Measurements from ENCODE around the gene AJUBA. TPM values are rescaled to one million over a fixed set of nuclear protein-coding genes. Genes with fewer than 3 reads are reported as not detected.

Gene AJUBA
- total RNA-seq, 1 donor from 2014 or later = 56.1 TPM

- Mint-ChIP-seq H3K4me1 (ENCODE audit: unreplicated experiment) (peaks cover 24% of the 10 kb centered on the region), H3K9me3 (no peaks in the 10 kb centered on the region), H3K27ac (no peak overlapping the region), H3K27me3 (no peaks in the 10 kb centered on the region), H3K36me3 (peaks cover 10% of the 10 kb centered on the region), H3K4me3 (no peak overlapping the region)
- TF ChIP-seq, protein P1, sequence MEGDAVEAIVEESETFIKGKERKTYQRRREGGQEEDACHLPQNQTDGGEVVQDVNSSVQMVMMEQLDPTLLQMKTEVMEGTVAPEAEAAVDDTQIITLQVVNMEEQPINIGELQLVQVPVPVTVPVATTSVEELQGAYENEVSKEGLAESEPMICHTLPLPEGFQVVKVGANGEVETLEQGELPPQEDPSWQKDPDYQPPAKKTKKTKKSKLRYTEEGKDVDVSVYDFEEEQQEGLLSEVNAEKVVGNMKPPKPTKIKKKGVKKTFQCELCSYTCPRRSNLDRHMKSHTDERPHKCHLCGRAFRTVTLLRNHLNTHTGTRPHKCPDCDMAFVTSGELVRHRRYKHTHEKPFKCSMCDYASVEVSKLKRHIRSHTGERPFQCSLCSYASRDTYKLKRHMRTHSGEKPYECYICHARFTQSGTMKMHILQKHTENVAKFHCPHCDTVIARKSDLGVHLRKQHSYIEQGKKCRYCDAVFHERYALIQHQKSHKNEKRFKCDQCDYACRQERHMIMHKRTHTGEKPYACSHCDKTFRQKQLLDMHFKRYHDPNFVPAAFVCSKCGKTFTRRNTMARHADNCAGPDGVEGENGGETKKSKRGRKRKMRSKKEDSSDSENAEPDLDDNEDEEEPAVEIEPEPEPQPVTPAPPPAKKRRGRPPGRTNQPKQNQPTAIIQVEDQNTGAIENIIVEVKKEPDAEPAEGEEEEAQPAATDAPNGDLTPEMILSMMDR (conservative IDR thresholded peaks at IDR 0.05) = no peak
- no peak for DNase-seq (ENCODE audit: extremely low spot score, unreplicated experiment)
Measured at GRCh38 chr14:22929961-22930364, 52.4 kb downstream of the AJUBA start.

GRCh38 chr14:22929104-22929960 is 53.0 kb downstream of the AJUBA start, which contains the start of gene PRMT5:
PRMT5 (minus strand) TSS chr14:22929376; CDS start chr14:22929361, 15 bp downstream.
- Mint-ChIP-seq H3K36me3 (peaks cover 15% of the 10 kb centered on the region), H3K27ac (no peak within 1 kb of the TSS), H3K4me3 (no peak within 1 kb of the TSS), H3K4me1 (ENCODE audit: unreplicated experiment) (peaks cover 24% of the 10 kb centered on the region), H3K27me3 (no peaks in the 10 kb centered on the region), H3K9me3 (no peaks in the 10 kb centered on the region)
- peak; percentile 98 for DNase-seq (ENCODE audit: extremely low spot score, unreplicated experiment)
- TF ChIP-seq, protein P1 (conservative IDR thresholded peaks at IDR 0.05) = no peak

GRCh38 chr14:22928237-22929103 is 53.9 kb downstream of the AJUBA start:
- no peaks in the 10 kb centered on the region for H3K27me3 Mint-ChIP-seq
- no peaks in the 10 kb centered on the region for H3K9me3 Mint-ChIP-seq
- peaks cover 19% of the 10 kb centered on the region for H3K4me1 Mint-ChIP-seq (ENCODE audit: unreplicated experiment)
- peaks cover 20% of the 10 kb centered on the region for H3K36me3 Mint-ChIP-seq
- H3K27ac Mint-ChIP-seq = no peak overlapping the region
- TF ChIP-seq, protein P1 (conservative IDR thresholded peaks at IDR 0.05) = no peak
- DNase-seq (ENCODE audit: extremely low spot score, unreplicated experiment) = no peak
- no peak overlapping the region for H3K4me3 Mint-ChIP-seq

GRCh38 chr14:22926316-22926715 is 56.0 kb downstream of the AJUBA start:
- TF ChIP-seq, protein P1 (conservative IDR thresholded peaks at IDR 0.05) = no peak
- H3K4me1 Mint-ChIP-seq (ENCODE audit: unreplicated experiment) = peaks cover 14% of the 10 kb centered on the region
- DNase-seq (ENCODE audit: extremely low spot score, unreplicated experiment) = no peak
- H3K9me3 Mint-ChIP-seq = no peaks in the 10 kb centered on the region
- peaks cover 31% of the 10 kb centered on the region for H3K36me3 Mint-ChIP-seq
- no peaks in the 10 kb centered on the region for H3K27me3 Mint-ChIP-seq
- peak overlapping the region; percentile 67 for H3K27ac Mint-ChIP-seq
- peak overlapping the region; percentile 47 for H3K4me3 Mint-ChIP-seq

- H3K4me3 Mint-ChIP-seq = no peak overlapping the region
- TF ChIP-seq, protein P1 (conservative IDR thresholded peaks at IDR 0.05) = no peak
- H3K27ac Mint-ChIP-seq = no peak overlapping the region
- no peaks in the 10 kb centered on the region for H3K9me3 Mint-ChIP-seq
- peaks cover 14% of the 10 kb centered on the region for H3K4me1 Mint-ChIP-seq (ENCODE audit: unreplicated experiment)
- no peak for DNase-seq (ENCODE audit: extremely low spot score, unreplicated experiment)
- H3K36me3 Mint-ChIP-seq = peaks cover 37% of the 10 kb centered on the region
- no peaks in the 10 kb centered on the region for H3K27me3 Mint-ChIP-seq
Measured at GRCh38 chr14:22925513-22925912, 56.8 kb downstream of the AJUBA start.

Measured in type B pancreatic cell (in vitro differentiated cells).